WTC11 (cell line): ENCODE results near the gene MARF1. TPM values are rescaled to one million over a fixed set of nuclear protein-coding genes. Genes with fewer than 3 reads are reported as not detected.

Experiments
- ATAC-seq: fragments of 200-7000 bp; cut with Tn5 transposase; 2 replicates; pipeline ENCODE4 v1.10.0; 2021; ENCODE audit warnings: mild to moderate bottlenecking, moderate library complexity
- CTCF ChIA-PET: fragments of 300-600 bp; sonication (Branson Sonifier 250); formaldehyde crosslinking; loops from one replicate; lab custom pipeline; 2021; ENCODE audit warnings: antibody characterized with exemption; lab: Charles Lee
- POLR2A ChIA-PET: fragments of 350-600 bp; sonication (Branson Sonifier 250); formaldehyde crosslinking; loops from one replicate; lab custom pipeline; 2021; ENCODE audit warnings: antibody characterized with exemption; lab: Charles Lee
- DNase-seq: peaks from one replicate; pipeline ENCODE4 v3.0.0; 2021; ENCODE audit warnings: low spot score
- H3K27ac Mint-ChIP-seq: 2 replicates; pipeline ENCODE4 v1.8.0; 2021; ENCODE audit warnings: mixed read lengths
- H3K27me3 Mint-ChIP-seq: 2 replicates; pipeline ENCODE4 v1.8.0; 2021; ENCODE audit warnings: low read depth, mild to moderate bottlenecking, moderate library complexity, mixed read lengths
- H3K36me3 Mint-ChIP-seq: 2 replicates; pipeline ENCODE4 v1.8.0; 2021; ENCODE audit warnings: mixed read lengths
- H3K4me1 Mint-ChIP-seq: 2 replicates; pipeline ENCODE4 v1.8.0; 2022; ENCODE audit warnings: mixed read lengths
- H3K4me3 Mint-ChIP-seq: 2 replicates; pipeline ENCODE4 v1.8.0; 2021; ENCODE audit warnings: mild to moderate bottlenecking, moderate library complexity, mixed read lengths
- H3K9me3 Mint-ChIP-seq: 2 replicates; pipeline ENCODE4 v1.8.0; 2021; ENCODE audit warnings: mixed read lengths
- CBFB ChIP-seq: sonication (generic); formaldehyde crosslinking; IDR thresholded peaks from 2 replicates; pipeline ENCODE4 v1.8.1; 2022; ENCODE audit warnings: mild to moderate bottlenecking, low read depth, missing genetic modification reagents
- ESRRA ChIP-seq: sonication (generic); formaldehyde crosslinking; IDR thresholded peaks from 2 replicates; pipeline ENCODE4 v1.8.1; 2022; ENCODE audit warnings: mild to moderate bottlenecking, missing genetic modification reagents, borderline replicate concordance
- ETV6 ChIP-seq: sonication (generic); formaldehyde crosslinking; IDR thresholded peaks from 2 replicates; pipeline ENCODE4 v1.8.1; 2022; ENCODE audit warnings: mild to moderate bottlenecking, missing genetic modification reagents
- FOXP1 ChIP-seq: sonication (generic); formaldehyde crosslinking; IDR thresholded peaks from 2 replicates; pipeline ENCODE4 v1.8.0; 2022; ENCODE audit warnings: missing genetic modification reagents, mild to moderate bottlenecking, moderate library complexity, borderline replicate concordance
- JAZF1 ChIP-seq: fragments of 250-450 bp; sonication (Bioruptor Pico); IDR thresholded peaks from 2 replicates; pipeline ENCODE4 v1.9.0; 2021; ENCODE audit warnings: moderate library complexity, mild to moderate bottlenecking, inconsistent platforms
- MXD4 ChIP-seq: fragments of 250-450 bp; sonication (Bioruptor Pico); IDR thresholded peaks from 2 replicates; pipeline ENCODE4 v1.8.0; 2021; ENCODE audit warnings: mild to moderate bottlenecking, moderate library complexity, borderline replicate concordance
- NR3C1 ChIP-seq: sonication (generic); formaldehyde crosslinking; conservative IDR thresholded peaks from 2 replicates; pipeline ENCODE4 v1.8.1; 2023; ENCODE audit warnings: low read depth, mild to moderate bottlenecking, missing genetic modification reagents
- TEAD4 ChIP-seq: sonication (generic); formaldehyde crosslinking; IDR thresholded peaks from 2 replicates; pipeline ENCODE4 v1.8.0; 2022; ENCODE audit warnings: mild to moderate bottlenecking, missing genetic modification reagents
- ZBTB21 ChIP-seq: sonication (generic); formaldehyde crosslinking; IDR thresholded peaks from 2 replicates; pipeline ENCODE4 v1.8.1; 2023; ENCODE audit warnings: mild to moderate bottlenecking, missing genetic modification reagents, borderline replicate concordance
- ZNF317 ChIP-seq: sonication (generic); formaldehyde crosslinking; IDR thresholded peaks from 2 replicates; pipeline ENCODE4 v1.8.1; 2023; ENCODE audit warnings: low read depth, mild to moderate bottlenecking, moderate library complexity, missing genetic modification reagents, borderline replicate concordance
- total RNA-seq: library from RNA; stranded (reverse); gene quantifications from 3 replicates; pipeline ENCODE4 v1.2.3, GENCODE V29; 2021
- TF ChIP-seq, protein P1 (sequence below): sonication (generic); formaldehyde crosslinking; IDR thresholded peaks from 2 replicates; pipeline ENCODE4 v1.8.0; 2022; ENCODE audit warnings: missing genetic modification reagents
- TF ChIP-seq, protein P2 (sequence below): sonication (generic); formaldehyde crosslinking; IDR thresholded peaks from 2 replicates; pipeline ENCODE4 v1.8.1; 2022; ENCODE audit warnings: low read depth, mild to moderate bottlenecking, moderate library complexity, missing genetic modification reagents, borderline replicate concordance
- TF ChIP-seq, protein P3 (sequence below): sonication (generic); formaldehyde crosslinking; IDR thresholded peaks from 2 replicates; pipeline ENCODE4 v1.8.1; 2023; ENCODE audit warnings: mild to moderate bottlenecking, missing genetic modification reagents
- TF ChIP-seq, protein P4 (sequence below): sonication (generic); formaldehyde crosslinking; IDR thresholded peaks from 2 replicates; pipeline ENCODE4 v1.8.1; 2023; ENCODE audit warnings: mild to moderate bottlenecking, moderate library complexity, missing genetic modification reagents
- TF ChIP-seq, protein P5 (sequence below): sonication (generic); formaldehyde crosslinking; IDR thresholded peaks from 2 replicates; pipeline ENCODE4 v1.8.1; 2022; ENCODE audit warnings: low read depth, missing genetic modification reagents, borderline replicate concordance
- TF ChIP-seq, protein P6 (sequence below): sonication (generic); formaldehyde crosslinking; IDR thresholded peaks from 2 replicates; pipeline ENCODE4 v1.8.0; 2022; ENCODE audit warnings: mild to moderate bottlenecking, missing genetic modification reagents
- TF ChIP-seq, protein P7 (sequence below): sonication (generic); formaldehyde crosslinking; IDR thresholded peaks from 2 replicates; pipeline ENCODE4 v1.8.0; 2023; ENCODE audit warnings: missing genetic modification reagents
- TF ChIP-seq, protein P8 (sequence below): sonication (generic); formaldehyde crosslinking; IDR thresholded peaks from 2 replicates; pipeline ENCODE4 v1.8.0; 2023; ENCODE audit warnings: mild to moderate bottlenecking, missing genetic modification reagents

The MARF1 gene
- total RNA-seq, 1 experiment from 2014 or later, result 31.9 TPM

DNA sequence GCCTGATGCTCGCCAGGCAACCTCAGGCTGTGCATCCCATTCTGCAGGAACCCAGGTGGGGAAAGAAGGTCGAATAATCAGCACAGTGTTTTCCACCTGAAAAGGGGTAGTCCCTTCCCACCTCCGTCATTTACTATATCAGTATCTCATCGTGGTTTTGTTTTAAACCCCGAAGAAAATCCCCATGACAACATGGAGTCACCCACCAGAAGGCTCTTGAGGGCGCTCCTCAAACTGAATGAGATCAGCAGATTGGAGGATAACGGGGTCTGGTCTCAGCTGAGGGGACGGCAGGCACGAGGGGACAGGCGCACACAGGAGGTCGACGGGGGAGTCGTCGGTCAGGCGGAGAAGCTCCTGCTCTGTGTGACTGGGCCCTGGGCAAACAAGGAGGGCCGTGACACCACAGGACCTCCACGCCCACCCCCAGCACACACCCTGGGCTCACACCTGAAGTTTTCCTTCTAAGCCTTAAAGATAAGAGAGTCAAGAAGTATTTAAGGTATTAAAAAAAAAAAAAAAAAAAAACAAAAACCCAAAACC, 44.2 kb downstream of the MARF1 start:
- Mint-ChIP-seq H3K4me1 (peaks cover 8% of the 10 kb centered on the region), H3K4me3 (no peak overlapping the region), H3K27ac (no peak overlapping the region), H3K36me3 (peaks cover 65% of the 10 kb centered on the region), H3K9me3 (no peaks in the 10 kb centered on the region), H3K27me3 (no peaks in the 10 kb centered on the region)
- ATAC-seq (no peak), DNase-seq (no peak)
- ChIA-PET CTCF (interaction anchor here (0.6 kb wide), 1 partner anchor 158 kb away, joined by 3 read pairs; no protein-coding TSS in a partner anchor), POLR2A (interaction anchor here (0.7 kb wide), 1 partner anchor 14 kb away, joined by 3 read pairs; no protein-coding TSS in a partner anchor)
- TF ChIP-seq CBFB (CRISPR knock-in tag) (no peak), JAZF1 (no peak), MXD4 (no peak), ETV6 (CRISPR knock-in tag) (no peak), ZBTB21 (CRISPR knock-in tag) (no peak)
- TF ChIP-seq, protein P1, sequence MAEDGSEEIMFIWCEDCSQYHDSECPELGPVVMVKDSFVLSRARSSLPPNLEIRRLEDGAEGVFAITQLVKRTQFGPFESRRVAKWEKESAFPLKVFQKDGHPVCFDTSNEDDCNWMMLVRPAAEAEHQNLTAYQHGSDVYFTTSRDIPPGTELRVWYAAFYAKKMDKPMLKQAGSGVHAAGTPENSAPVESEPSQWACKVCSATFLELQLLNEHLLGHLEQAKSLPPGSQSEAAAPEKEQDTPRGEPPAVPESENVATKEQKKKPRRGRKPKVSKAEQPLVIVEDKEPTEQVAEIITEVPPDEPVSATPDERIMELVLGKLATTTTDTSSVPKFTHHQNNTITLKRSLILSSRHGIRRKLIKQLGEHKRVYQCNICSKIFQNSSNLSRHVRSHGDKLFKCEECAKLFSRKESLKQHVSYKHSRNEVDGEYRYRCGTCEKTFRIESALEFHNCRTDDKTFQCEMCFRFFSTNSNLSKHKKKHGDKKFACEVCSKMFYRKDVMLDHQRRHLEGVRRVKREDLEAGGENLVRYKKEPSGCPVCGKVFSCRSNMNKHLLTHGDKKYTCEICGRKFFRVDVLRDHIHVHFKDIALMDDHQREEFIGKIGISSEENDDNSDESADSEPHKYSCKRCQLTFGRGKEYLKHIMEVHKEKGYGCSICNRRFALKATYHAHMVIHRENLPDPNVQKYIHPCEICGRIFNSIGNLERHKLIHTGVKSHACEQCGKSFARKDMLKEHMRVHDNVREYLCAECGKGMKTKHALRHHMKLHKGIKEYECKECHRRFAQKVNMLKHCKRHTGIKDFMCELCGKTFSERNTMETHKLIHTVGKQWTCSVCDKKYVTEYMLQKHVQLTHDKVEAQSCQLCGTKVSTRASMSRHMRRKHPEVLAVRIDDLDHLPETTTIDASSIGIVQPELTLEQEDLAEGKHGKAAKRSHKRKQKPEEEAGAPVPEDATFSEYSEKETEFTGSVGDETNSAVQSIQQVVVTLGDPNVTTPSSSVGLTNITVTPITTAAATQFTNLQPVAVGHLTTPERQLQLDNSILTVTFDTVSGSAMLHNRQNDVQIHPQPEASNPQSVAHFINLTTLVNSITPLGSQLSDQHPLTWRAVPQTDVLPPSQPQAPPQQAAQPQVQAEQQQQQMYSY (CRISPR knock-in tag), result no peak
- TF ChIP-seq, protein P2, sequence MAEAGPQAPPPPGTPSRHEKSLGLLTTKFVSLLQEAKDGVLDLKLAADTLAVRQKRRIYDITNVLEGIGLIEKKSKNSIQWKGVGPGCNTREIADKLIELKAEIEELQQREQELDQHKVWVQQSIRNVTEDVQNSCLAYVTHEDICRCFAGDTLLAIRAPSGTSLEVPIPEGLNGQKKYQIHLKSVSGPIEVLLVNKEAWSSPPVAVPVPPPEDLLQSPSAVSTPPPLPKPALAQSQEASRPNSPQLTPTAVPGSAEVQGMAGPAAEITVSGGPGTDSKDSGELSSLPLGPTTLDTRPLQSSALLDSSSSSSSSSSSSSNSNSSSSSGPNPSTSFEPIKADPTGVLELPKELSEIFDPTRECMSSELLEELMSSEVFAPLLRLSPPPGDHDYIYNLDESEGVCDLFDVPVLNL, result no peak
- TF ChIP-seq, protein P3, sequence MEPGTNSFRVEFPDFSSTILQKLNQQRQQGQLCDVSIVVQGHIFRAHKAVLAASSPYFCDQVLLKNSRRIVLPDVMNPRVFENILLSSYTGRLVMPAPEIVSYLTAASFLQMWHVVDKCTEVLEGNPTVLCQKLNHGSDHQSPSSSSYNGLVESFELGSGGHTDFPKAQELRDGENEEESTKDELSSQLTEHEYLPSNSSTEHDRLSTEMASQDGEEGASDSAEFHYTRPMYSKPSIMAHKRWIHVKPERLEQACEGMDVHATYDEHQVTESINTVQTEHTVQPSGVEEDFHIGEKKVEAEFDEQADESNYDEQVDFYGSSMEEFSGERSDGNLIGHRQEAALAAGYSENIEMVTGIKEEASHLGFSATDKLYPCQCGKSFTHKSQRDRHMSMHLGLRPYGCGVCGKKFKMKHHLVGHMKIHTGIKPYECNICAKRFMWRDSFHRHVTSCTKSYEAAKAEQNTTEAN, result no peak

DNA sequence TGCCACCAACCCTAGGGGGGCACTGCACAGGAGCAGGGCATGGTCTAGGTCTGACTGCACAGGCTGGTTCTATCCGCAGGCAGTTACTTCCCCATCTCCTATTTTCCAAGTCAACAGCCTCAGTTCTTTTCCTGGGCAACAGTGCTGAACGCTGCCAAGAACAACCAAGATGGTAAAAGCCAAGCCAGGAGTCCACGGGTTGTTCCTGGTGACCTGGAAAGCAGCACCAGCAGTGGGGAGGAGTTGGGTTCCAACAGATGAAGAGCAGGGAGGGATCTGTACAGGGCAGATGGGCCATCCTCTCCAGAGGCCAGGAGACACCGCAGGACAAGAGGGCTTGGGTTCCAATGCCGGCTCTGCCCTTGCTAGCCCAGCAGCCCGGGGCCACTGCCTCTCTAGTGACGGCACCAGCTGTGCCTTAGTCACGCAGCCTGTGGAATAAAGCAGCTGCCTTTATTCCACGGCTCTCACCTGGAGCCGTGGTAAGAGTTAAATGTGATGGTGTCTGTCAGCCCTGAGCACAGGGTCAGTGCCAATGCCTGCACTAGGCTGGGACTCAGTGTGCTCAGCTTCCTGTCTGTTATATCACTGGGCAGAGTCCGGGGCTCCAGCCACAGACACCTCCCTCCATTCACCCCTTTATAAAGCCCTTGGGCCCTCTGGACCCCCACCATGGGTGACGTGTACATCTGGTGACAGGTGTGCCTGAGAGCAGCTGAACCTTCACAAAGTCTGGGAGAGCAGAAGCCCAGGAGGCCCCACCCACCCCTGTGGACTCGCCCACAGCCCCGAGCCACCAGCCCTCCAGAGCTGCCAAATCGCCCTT, 44.9 kb downstream of the MARF1 start:
- DNase-seq (no peak), ATAC-seq (no peak)
- Mint-ChIP-seq H3K27me3 (no peaks in the 10 kb centered on the region), H3K4me1 (peaks cover 8% of the 10 kb centered on the region), H3K9me3 (no peaks in the 10 kb centered on the region), H3K4me3 (no peak overlapping the region), H3K27ac (no peak overlapping the region), H3K36me3 (peaks cover 61% of the 10 kb centered on the region)
- ChIA-PET POLR2A (no interaction called here), CTCF (no interaction called here)
- no peak for TF ChIP-seq ESRRA (CRISPR knock-in tag)
- TF ChIP-seq, protein P4, sequence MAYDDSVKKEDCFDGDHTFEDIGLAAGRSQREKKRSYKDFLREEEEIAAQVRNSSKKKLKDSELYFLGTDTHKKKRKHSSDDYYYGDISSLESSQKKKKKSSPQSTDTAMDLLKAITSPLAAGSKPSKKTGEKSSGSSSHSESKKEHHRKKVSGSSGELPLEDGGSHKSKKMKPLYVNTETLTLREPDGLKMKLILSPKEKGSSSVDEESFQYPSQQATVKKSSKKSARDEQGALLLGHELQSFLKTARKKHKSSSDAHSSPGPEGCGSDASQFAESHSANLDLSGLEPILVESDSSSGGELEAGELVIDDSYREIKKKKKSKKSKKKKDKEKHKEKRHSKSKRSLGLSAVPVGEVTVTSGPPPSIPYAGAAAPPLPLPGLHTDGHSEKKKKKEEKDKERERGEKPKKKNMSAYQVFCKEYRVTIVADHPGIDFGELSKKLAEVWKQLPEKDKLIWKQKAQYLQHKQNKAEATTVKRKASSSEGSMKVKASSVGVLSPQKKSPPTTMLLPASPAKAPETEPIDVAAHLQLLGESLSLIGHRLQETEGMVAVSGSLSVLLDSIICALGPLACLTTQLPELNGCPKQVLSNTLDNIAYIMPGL (CRISPR knock-in tag), result no peak
- no peak for TF ChIP-seq TEAD4 (CRISPR knock-in tag)
- no peak for TF ChIP-seq ZNF317 (CRISPR knock-in tag)
- TF ChIP-seq, protein P5, sequence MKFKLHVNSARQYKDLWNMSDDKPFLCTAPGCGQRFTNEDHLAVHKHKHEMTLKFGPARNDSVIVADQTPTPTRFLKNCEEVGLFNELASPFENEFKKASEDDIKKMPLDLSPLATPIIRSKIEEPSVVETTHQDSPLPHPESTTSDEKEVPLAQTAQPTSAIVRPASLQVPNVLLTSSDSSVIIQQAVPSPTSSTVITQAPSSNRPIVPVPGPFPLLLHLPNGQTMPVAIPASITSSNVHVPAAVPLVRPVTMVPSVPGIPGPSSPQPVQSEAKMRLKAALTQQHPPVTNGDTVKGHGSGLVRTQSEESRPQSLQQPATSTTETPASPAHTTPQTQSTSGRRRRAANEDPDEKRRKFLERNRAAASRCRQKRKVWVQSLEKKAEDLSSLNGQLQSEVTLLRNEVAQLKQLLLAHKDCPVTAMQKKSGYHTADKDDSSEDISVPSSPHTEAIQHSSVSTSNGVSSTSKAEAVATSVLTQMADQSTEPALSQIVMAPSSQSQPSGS (CRISPR knock-in tag), result no peak
- TF ChIP-seq NR3C1 (CRISPR knock-in tag), result no peak
- TF ChIP-seq, protein P6, sequence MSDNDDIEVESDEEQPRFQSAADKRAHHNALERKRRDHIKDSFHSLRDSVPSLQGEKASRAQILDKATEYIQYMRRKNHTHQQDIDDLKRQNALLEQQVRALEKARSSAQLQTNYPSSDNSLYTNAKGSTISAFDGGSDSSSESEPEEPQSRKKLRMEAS, result no peak
- TF ChIP-seq FOXP1, result no peak
- TF ChIP-seq, protein P7, sequence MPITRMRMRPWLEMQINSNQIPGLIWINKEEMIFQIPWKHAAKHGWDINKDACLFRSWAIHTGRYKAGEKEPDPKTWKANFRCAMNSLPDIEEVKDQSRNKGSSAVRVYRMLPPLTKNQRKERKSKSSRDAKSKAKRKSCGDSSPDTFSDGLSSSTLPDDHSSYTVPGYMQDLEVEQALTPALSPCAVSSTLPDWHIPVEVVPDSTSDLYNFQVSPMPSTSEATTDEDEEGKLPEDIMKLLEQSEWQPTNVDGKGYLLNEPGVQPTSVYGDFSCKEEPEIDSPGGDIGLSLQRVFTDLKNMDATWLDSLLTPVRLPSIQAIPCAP (CRISPR knock-in tag), result no peak
- TF ChIP-seq, protein P8, sequence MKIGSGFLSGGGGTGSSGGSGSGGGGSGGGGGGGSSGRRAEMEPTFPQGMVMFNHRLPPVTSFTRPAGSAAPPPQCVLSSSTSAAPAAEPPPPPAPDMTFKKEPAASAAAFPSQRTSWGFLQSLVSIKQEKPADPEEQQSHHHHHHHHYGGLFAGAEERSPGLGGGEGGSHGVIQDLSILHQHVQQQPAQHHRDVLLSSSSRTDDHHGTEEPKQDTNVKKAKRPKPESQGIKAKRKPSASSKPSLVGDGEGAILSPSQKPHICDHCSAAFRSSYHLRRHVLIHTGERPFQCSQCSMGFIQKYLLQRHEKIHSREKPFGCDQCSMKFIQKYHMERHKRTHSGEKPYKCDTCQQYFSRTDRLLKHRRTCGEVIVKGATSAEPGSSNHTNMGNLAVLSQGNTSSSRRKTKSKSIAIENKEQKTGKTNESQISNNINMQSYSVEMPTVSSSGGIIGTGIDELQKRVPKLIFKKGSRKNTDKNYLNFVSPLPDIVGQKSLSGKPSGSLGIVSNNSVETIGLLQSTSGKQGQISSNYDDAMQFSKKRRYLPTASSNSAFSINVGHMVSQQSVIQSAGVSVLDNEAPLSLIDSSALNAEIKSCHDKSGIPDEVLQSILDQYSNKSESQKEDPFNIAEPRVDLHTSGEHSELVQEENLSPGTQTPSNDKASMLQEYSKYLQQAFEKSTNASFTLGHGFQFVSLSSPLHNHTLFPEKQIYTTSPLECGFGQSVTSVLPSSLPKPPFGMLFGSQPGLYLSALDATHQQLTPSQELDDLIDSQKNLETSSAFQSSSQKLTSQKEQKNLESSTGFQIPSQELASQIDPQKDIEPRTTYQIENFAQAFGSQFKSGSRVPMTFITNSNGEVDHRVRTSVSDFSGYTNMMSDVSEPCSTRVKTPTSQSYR (CRISPR knock-in tag), result no peak
